NCI-H1417 treated with DMSO at 0.1 percent for 48 hours (cell line): ENCODE results near the gene CDRT4.

Experiments used
- DNase-seq: peaks from one replicate; lab custom pipeline; 2025; lab: John Stamatoyannopoulos, UW

Gene CDRT4

GRCh38 chr17:15393414-15393813 lies 74.0 kb downstream of the CDRT4 start:
- DNase-seq: no peak

GRCh38 chr17:15392326-15392741 lies 75.1 kb downstream of the CDRT4 start:
- no peak for DNase-seq

- DNase-seq: no peak
Observed at GRCh38 chr17:15388356-15389041, 78.9 kb downstream of the CDRT4 start.

GRCh38 chr17:15386083-15386482 lies 81.3 kb downstream of the CDRT4 start:
- no peak for DNase-seq
